ENCODE measurements around the gene ZNF595.
A peak's percentile ranks its signal among the peaks of the same experiment; 100 is the strongest.

The ZNF595 gene

GRCh38 chr4:124275-125081, 71.4 kb downstream of the ZNF595 start, which contains the start of gene ZNF718:
Gene ZNF718 (plus strand): TSS chr4:124501. CDS start chr4:124671, 170 bp downstream.
- peaks cover 16% of the 10 kb centered on the region for H3K36me3 ChIP-seq (ENCODE audit: insufficient read depth, low read length)
- H3F3A ChIP-seq (ENCODE audit: insufficient read depth, low read length): no peaks in the 10 kb centered on the region
- no peaks in the 10 kb centered on the region for H3K9me2 ChIP-seq (ENCODE audit: low read depth, low read length)
- peaks cover 8% of the 10 kb centered on the region for H3K4me1 ChIP-seq (ENCODE audit: insufficient read depth, low read length, severe bottlenecking)
- peak within 1 kb of the TSS; percentile 80 for H3K4me2 ChIP-seq (ENCODE audit: low read length)
- no peaks in the 10 kb centered on the region for H3K27me3 ChIP-seq (ENCODE audit: insufficient read depth, low read length)
- H4K20me1 ChIP-seq (ENCODE audit: insufficient read depth, low read length): no peaks in the 10 kb centered on the region
- TF ChIP-seq CTCF (IDR thresholded peaks at IDR 0.05; ENCODE audit: low read length) (no peak), EZH2 (IDR thresholded peaks at IDR 0.05; ENCODE audit: borderline replicate concordance, low read length) (no peak)
- H3K9ac ChIP-seq (ENCODE audit: low read length): peak within 1 kb of the TSS; percentile 77
- H3K9me3 ChIP-seq (ENCODE audit: low read length): no peaks in the 10 kb centered on the region
- no peak within 1 kb of the TSS for H2AFZ ChIP-seq (ENCODE audit: low read length)
- H3K4me3 ChIP-seq (ENCODE audit: low read depth, low read length, poor library complexity, severe bottlenecking): peak within 1 kb of the TSS; percentile 97
- H3K27ac ChIP-seq (ENCODE audit: low read depth, low read length, poor library complexity, severe bottlenecking): peak within 1 kb of the TSS; percentile 86
- H3K79me2 ChIP-seq (ENCODE audit: insufficient read depth, low read length): peaks cover 17% of the 10 kb centered on the region

- Histone ChIP-seq H3K9me2 (ENCODE audit: low read depth, low read length) (no peaks in the 10 kb centered on the region), H3K79me2 (ENCODE audit: insufficient read depth, low read length) (peaks cover 17% of the 10 kb centered on the region), H3K9ac (ENCODE audit: low read length) (peak overlapping the region; percentile 77), H3K36me3 (ENCODE audit: insufficient read depth, low read length) (peaks cover 16% of the 10 kb centered on the region), H3F3A (ENCODE audit: insufficient read depth, low read length) (no peaks in the 10 kb centered on the region), H2AFZ (ENCODE audit: low read length) (no peak overlapping the region), H3K4me3 (ENCODE audit: low read depth, low read length, poor library complexity, severe bottlenecking) (peak overlapping the region; percentile 97), H3K27ac (ENCODE audit: low read depth, low read length, poor library complexity, severe bottlenecking) (peak overlapping the region; percentile 86), H4K20me1 (ENCODE audit: insufficient read depth, low read length) (no peaks in the 10 kb centered on the region), H3K4me1 (ENCODE audit: insufficient read depth, low read length, severe bottlenecking) (peaks cover 8% of the 10 kb centered on the region), H3K9me3 (ENCODE audit: low read length) (no peaks in the 10 kb centered on the region), H3K27me3 (ENCODE audit: insufficient read depth, low read length) (no peaks in the 10 kb centered on the region), H3K4me2 (ENCODE audit: low read length) (peak overlapping the region; percentile 80)
- TF ChIP-seq CTCF (IDR thresholded peaks at IDR 0.05; ENCODE audit: low read length): no peak
- TF ChIP-seq EZH2 (IDR thresholded peaks at IDR 0.05; ENCODE audit: borderline replicate concordance, low read length): no peak
These were observed 72.1 kb downstream of the ZNF595 start for GRCh38 chr4:125091-125771.

GRCh38 chr4:125833-126232, 72.7 kb downstream of the ZNF595 start:
- H3K4me3 ChIP-seq (ENCODE audit: low read depth, low read length, poor library complexity, severe bottlenecking): peak overlapping the region; percentile 97
- H3K9ac ChIP-seq (ENCODE audit: low read length): peak overlapping the region; percentile 77; the same call in 1 of the 2 replicates
- no peaks in the 10 kb centered on the region for H3K27me3 ChIP-seq (ENCODE audit: insufficient read depth, low read length)
- peak overlapping the region; percentile 80 for H3K4me2 ChIP-seq (ENCODE audit: low read length)
- H3K9me3 ChIP-seq (ENCODE audit: low read length): no peaks in the 10 kb centered on the region
- no peaks in the 10 kb centered on the region for H3F3A ChIP-seq (ENCODE audit: insufficient read depth, low read length)
- peaks cover 16% of the 10 kb centered on the region for H3K36me3 ChIP-seq (ENCODE audit: insufficient read depth, low read length)
- TF ChIP-seq EZH2 (IDR thresholded peaks at IDR 0.05; ENCODE audit: borderline replicate concordance, low read length) (no peak), CTCF (IDR thresholded peaks at IDR 0.05; ENCODE audit: low read length) (no peak)
- peaks cover 8% of the 10 kb centered on the region for H3K4me1 ChIP-seq (ENCODE audit: insufficient read depth, low read length, severe bottlenecking)
- H3K9me2 ChIP-seq (ENCODE audit: low read depth, low read length): no peaks in the 10 kb centered on the region
- no peak overlapping the region for H3K27ac ChIP-seq (ENCODE audit: low read depth, low read length, poor library complexity, severe bottlenecking)
- no peak overlapping the region for H2AFZ ChIP-seq (ENCODE audit: low read length)
- peaks cover 17% of the 10 kb centered on the region for H3K79me2 ChIP-seq (ENCODE audit: insufficient read depth, low read length)
- no peaks in the 10 kb centered on the region for H4K20me1 ChIP-seq (ENCODE audit: insufficient read depth, low read length)

Data from OCI-LY1 (cell line).